OCI-LY3 (cell line): ENCODE measurements around the gene CLDN16.

Source experiments
- H2AFZ ChIP-seq: fragments of 200-600, 300-600 bp; shearing (Covaris generic); 2 replicates; pipeline ENCODE4 v1.6.0; 2014; ENCODE audit warnings: antibody characterized with exemption, low read depth, low read length
- H3K27ac ChIP-seq: fragments of 200-600, 300-600 bp; sonication (generic); 2 replicates; pipeline ENCODE4 v1.5.1; 2014; ENCODE audit warnings: mild to moderate bottlenecking, low read length, moderate library complexity, mixed read lengths
- H3K27me3 ChIP-seq: fragments of 200-600, 300-600 bp; sonication (generic); 2 replicates; pipeline ENCODE4 v1.6.1; 2014; ENCODE audit warnings: low read depth, low read length, mixed read lengths
- H3K36me3 ChIP-seq: fragments of 200-600, 300-600 bp; sonication (generic); replicated peaks from 2 replicates; pipeline ENCODE3; 2014; ENCODE audit warnings: low read depth, low read length, mixed read lengths
- H3K4me1 ChIP-seq: fragments of 300-600, 200-600 bp; sonication (generic); 2 replicates; pipeline ENCODE4 v1.6.1; 2014; ENCODE audit warnings: low read length, mixed read lengths
- H3K4me2 ChIP-seq: fragments of 200-600, 300-600 bp; sonication (generic); 2 replicates; pipeline ENCODE4 v1.6.1; 2014; ENCODE audit warnings: low read length, mixed read lengths
- H3K4me3 ChIP-seq: fragments of 300-600, 200-600 bp; sonication (generic); 2 replicates; pipeline ENCODE4 v1.5.1; 2014; ENCODE audit warnings: antibody characterized with exemption, mild to moderate bottlenecking, low read length, moderate library complexity
- H3K79me2 ChIP-seq: fragments of 300-600, 200-600 bp; shearing (Covaris generic); 2 replicates; pipeline ENCODE4 v1.6.1; 2014; ENCODE audit warnings: mild to moderate bottlenecking, low read length, mixed read lengths
- H3K9ac ChIP-seq: fragments of 300-600, 200-600 bp; shearing (Covaris generic); 2 replicates; pipeline ENCODE4 v1.6.0; 2014; ENCODE audit warnings: mild to moderate bottlenecking, low read length, moderate library complexity
- H3K9me3 ChIP-seq: fragments of 200-600, 300-600 bp; shearing (Covaris generic); 2 replicates; pipeline ENCODE4 v1.6.1; 2014; ENCODE audit warnings: low read length, mixed read lengths; ENCODE audit not compliant: insufficient read depth
- H4K20me1 ChIP-seq: fragments of 200-600, 300-600 bp; sonication (generic); 2 replicates; pipeline ENCODE4 v1.6.1; 2016; ENCODE audit warnings: low read length, mixed read lengths; ENCODE audit not compliant: insufficient read depth
- EZH2phosphoT487 ChIP-seq: fragments of 200-600 bp; shearing (Covaris generic); IDR thresholded peaks from 2 replicates; pipeline ENCODE4 v1.6.1; 2018; ENCODE audit warnings: antibody characterized with exemption, mixed run types, low read depth
- TF ChIP-seq, protein P1 (sequence below): fragments of 200-600, 300-600 bp; sonication (generic); IDR thresholded peaks from 2 replicates; pipeline ENCODE4 v1.5.1; 2014; ENCODE audit warnings: antibody characterized with exemption, low read length, low read depth

The CLDN16 gene

GRCh38 chr3:190432216-190432615 is 44.3 kb downstream of the CLDN16 start:
- no peaks in the 10 kb centered on the region for H3K27me3 ChIP-seq
- TF ChIP-seq EZH2phosphoT487: no peak
- TF ChIP-seq, protein P1, sequence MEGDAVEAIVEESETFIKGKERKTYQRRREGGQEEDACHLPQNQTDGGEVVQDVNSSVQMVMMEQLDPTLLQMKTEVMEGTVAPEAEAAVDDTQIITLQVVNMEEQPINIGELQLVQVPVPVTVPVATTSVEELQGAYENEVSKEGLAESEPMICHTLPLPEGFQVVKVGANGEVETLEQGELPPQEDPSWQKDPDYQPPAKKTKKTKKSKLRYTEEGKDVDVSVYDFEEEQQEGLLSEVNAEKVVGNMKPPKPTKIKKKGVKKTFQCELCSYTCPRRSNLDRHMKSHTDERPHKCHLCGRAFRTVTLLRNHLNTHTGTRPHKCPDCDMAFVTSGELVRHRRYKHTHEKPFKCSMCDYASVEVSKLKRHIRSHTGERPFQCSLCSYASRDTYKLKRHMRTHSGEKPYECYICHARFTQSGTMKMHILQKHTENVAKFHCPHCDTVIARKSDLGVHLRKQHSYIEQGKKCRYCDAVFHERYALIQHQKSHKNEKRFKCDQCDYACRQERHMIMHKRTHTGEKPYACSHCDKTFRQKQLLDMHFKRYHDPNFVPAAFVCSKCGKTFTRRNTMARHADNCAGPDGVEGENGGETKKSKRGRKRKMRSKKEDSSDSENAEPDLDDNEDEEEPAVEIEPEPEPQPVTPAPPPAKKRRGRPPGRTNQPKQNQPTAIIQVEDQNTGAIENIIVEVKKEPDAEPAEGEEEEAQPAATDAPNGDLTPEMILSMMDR: no peak
- no peak overlapping the region for H2AFZ ChIP-seq
- H3K9me3 ChIP-seq: no peaks in the 10 kb centered on the region
- H3K9ac ChIP-seq: no peak overlapping the region
- no peaks in the 10 kb centered on the region for H3K36me3 ChIP-seq
- H3K4me2 ChIP-seq: no peak overlapping the region
- H4K20me1 ChIP-seq: no peaks in the 10 kb centered on the region
- H3K27ac ChIP-seq: no peak overlapping the region
- H3K4me1 ChIP-seq: no peaks in the 10 kb centered on the region
- H3K4me3 ChIP-seq: no peak overlapping the region
- no peaks in the 10 kb centered on the region for H3K79me2 ChIP-seq

GRCh38 chr3:190433626-190434025 is 45.7 kb downstream of the CLDN16 start:
- H3K9me3 ChIP-seq: no peaks in the 10 kb centered on the region
- H3K4me2 ChIP-seq: no peak overlapping the region
- H2AFZ ChIP-seq: no peak overlapping the region
- H3K4me3 ChIP-seq: no peak overlapping the region
- no peaks in the 10 kb centered on the region for H3K36me3 ChIP-seq
- no peaks in the 10 kb centered on the region for H4K20me1 ChIP-seq
- no peak overlapping the region for H3K9ac ChIP-seq
- H3K4me1 ChIP-seq: no peaks in the 10 kb centered on the region
- H3K27me3 ChIP-seq: no peaks in the 10 kb centered on the region
- TF ChIP-seq, protein P1: no peak
- no peak for TF ChIP-seq EZH2phosphoT487
- no peak overlapping the region for H3K27ac ChIP-seq
- no peaks in the 10 kb centered on the region for H3K79me2 ChIP-seq

- no peaks in the 10 kb centered on the region for H3K9me3 ChIP-seq
- H3K4me2 ChIP-seq: no peak overlapping the region
- H3K27me3 ChIP-seq: no peaks in the 10 kb centered on the region
- no peak overlapping the region for H3K4me3 ChIP-seq
- H2AFZ ChIP-seq: no peak overlapping the region
- H3K9ac ChIP-seq: no peak overlapping the region
- no peak overlapping the region for H3K27ac ChIP-seq
- TF ChIP-seq, protein P1: no peak
- no peaks in the 10 kb centered on the region for H3K79me2 ChIP-seq
- no peaks in the 10 kb centered on the region for H3K4me1 ChIP-seq
- no peaks in the 10 kb centered on the region for H3K36me3 ChIP-seq
- H4K20me1 ChIP-seq: no peaks in the 10 kb centered on the region
Measured at GRCh38 chr3:190435618-190436017, 47.7 kb downstream of the CLDN16 start.

DNA sequence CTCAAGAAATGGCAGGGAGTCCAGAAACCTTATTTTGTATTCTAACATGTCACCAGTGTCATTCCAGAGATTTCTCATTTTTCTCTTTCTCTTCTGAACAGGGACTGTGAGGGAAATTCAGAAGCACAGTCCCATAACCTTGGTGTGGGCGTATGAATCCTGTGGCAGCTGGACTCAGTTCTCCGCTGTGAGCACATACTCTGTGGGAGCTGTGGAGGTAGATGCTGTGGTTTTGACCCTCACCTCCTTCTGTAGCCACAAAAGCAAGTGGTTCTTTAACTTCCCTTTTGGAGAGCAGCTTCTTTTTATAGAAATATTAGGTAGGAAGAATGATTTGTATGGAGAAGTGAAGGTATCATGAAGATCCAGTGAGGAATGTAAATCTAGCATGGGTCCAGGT is 48.4 kb downstream of the CLDN16 start:
- no peak for TF ChIP-seq EZH2phosphoT487
- TF ChIP-seq, protein P1: no peak
- no peaks in the 10 kb centered on the region for H3K79me2 ChIP-seq
- no peaks in the 10 kb centered on the region for H3K36me3 ChIP-seq
- no peaks in the 10 kb centered on the region for H4K20me1 ChIP-seq
- H3K4me2 ChIP-seq: no peak overlapping the region
- H3K4me1 ChIP-seq: no peaks in the 10 kb centered on the region
- H3K27me3 ChIP-seq: no peaks in the 10 kb centered on the region
- no peak overlapping the region for H3K27ac ChIP-seq
- H3K9ac ChIP-seq: no peak overlapping the region
- no peak overlapping the region for H3K4me3 ChIP-seq
- no peaks in the 10 kb centered on the region for H3K9me3 ChIP-seq
- no peak overlapping the region for H2AFZ ChIP-seq
